Activated T-cell treated with anti-CD3 and anti-CD28 coated beads, Interleukin-2, amount 50 U/mL, for 24 hours (primary cell): Measurements from ENCODE around the gene CUZD1.

Source experiments
- DNase-seq: peaks from one replicate; pipeline ENCODE4 v3.0.0-alpha.2; 2020
- H3K27ac Mint-ChIP-seq: 2 replicates; pipeline ENCODE4 v1.8.0; 2020; ENCODE audit warnings: mild to moderate bottlenecking, mixed read lengths
- H3K27me3 Mint-ChIP-seq: 2 replicates; pipeline ENCODE4 v1.8.0; 2020; ENCODE audit warnings: mixed read lengths
- H3K36me3 Mint-ChIP-seq: 2 replicates; pipeline ENCODE4 v1.8.0; 2020; ENCODE audit warnings: low read depth, mixed read lengths
- H3K4me1 Mint-ChIP-seq: 2 replicates; pipeline ENCODE4 v1.8.0; 2020; ENCODE audit warnings: low read depth, mixed read lengths
- H3K4me3 Mint-ChIP-seq: 2 replicates; pipeline ENCODE4 v1.8.0; 2020; ENCODE audit warnings: mild to moderate bottlenecking, moderate library complexity, mixed read lengths
- H3K9me3 Mint-ChIP-seq: 2 replicates; pipeline ENCODE4 v1.8.0; 2020; ENCODE audit warnings: mixed read lengths

Gene CUZD1

GRCh38 chr10:122812751-122813150 lies 32.9 kb downstream of the CUZD1 start:
- peaks cover 42% of the 10 kb centered on the region for H3K27me3 Mint-ChIP-seq
- no peaks in the 10 kb centered on the region for H3K4me1 Mint-ChIP-seq
- H3K4me3 Mint-ChIP-seq: no peak overlapping the region
- H3K36me3 Mint-ChIP-seq: no peaks in the 10 kb centered on the region
- no peak overlapping the region for H3K27ac Mint-ChIP-seq
- DNase-seq: no peak
- no peaks in the 10 kb centered on the region for H3K9me3 Mint-ChIP-seq

- Mint-ChIP-seq H3K4me1 (no peaks in the 10 kb centered on the region), H3K27ac (no peak overlapping the region), H3K9me3 (no peaks in the 10 kb centered on the region), H3K27me3 (peaks cover 21% of the 10 kb centered on the region), H3K4me3 (no peak overlapping the region), H3K36me3 (no peaks in the 10 kb centered on the region)
- DNase-seq: no peak
Measured at GRCh38 chr10:122802282-122802681, 43.4 kb downstream of the CUZD1 start.

DNA sequence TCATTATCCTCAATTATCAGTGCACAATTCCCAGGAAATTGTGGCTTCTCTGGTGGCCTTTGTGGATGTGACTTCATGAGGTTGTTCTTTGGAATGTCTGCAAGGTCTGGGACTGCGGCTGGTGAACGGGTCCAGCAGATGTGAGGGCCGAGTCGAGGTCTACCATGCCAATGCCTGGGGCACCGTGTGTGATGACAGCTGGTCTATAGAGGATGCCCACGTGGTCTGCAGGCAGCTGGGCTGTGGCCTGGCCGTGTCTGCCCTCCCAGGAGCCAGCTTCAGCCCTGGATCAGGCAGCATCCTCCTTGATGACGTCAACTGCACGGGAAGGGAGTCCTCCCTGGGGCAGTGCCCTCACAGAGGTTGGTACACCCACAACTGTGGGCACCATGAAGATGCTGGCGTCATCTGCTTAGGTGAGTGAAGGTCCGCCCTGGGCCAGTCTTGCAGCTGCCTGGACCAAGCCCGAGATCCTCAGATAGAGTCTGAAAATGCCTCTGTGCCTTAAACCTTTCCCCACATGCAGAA lies 46.9 kb downstream of the CUZD1 start:
- no peaks in the 10 kb centered on the region for H3K4me1 Mint-ChIP-seq
- H3K36me3 Mint-ChIP-seq: no peaks in the 10 kb centered on the region
- H3K27ac Mint-ChIP-seq: no peak overlapping the region
- peaks cover 22% of the 10 kb centered on the region for H3K27me3 Mint-ChIP-seq
- H3K9me3 Mint-ChIP-seq: no peaks in the 10 kb centered on the region
- DNase-seq: no peak
- no peak overlapping the region for H3K4me3 Mint-ChIP-seq

DNA sequence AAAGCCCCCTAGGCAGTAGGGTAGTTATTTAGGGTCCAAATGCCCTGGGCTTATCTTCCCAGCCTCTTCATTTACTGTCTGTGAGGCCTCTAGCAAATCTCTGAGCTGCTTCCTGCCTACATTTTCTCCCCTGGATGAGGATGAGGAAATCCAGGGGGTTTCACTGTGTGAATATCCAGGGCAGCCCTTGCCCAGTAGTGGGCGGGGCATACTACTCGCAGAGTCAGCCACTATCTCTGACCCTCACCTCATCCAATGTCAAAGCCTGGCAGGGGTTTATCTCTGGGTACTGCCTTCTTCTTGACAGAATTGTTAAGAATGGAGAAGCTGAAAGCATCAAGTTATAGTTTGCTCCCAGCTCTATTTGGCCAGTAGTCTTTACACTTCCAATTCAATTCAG lies 48.9 kb downstream of the CUZD1 start:
- Mint-ChIP-seq H3K4me3 (no peak overlapping the region), H3K9me3 (no peaks in the 10 kb centered on the region), H3K27me3 (peaks cover 25% of the 10 kb centered on the region), H3K36me3 (no peaks in the 10 kb centered on the region), H3K4me1 (no peaks in the 10 kb centered on the region), H3K27ac (no peak overlapping the region)
- no peak for DNase-seq

DNA sequence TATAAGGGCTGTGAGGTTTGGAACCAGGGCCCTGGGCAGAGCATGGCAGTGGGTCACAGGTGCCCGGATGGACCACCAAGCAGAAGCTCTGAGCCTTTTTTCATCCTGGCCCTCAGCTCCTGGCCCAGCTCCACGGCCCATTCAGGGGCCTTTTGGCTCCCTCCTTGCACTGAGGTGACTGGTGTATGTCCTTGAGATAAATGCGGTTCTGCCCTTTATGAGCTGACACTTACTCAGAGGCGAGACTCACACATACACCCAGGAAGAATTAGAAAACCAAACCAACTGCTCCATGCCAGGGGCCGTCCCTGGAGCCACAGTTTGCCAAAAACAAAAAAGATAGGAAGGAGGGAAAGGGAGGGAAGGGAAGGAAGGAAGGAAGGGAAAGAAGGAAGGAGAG lies 49.7 kb downstream of the CUZD1 start:
- no peaks in the 10 kb centered on the region for H3K36me3 Mint-ChIP-seq
- no peaks in the 10 kb centered on the region for H3K9me3 Mint-ChIP-seq
- no peaks in the 10 kb centered on the region for H3K4me1 Mint-ChIP-seq
- DNase-seq: no peak
- peaks cover 29% of the 10 kb centered on the region for H3K27me3 Mint-ChIP-seq
- no peak overlapping the region for H3K27ac Mint-ChIP-seq
- H3K4me3 Mint-ChIP-seq: no peak overlapping the region

GRCh38 chr10:122786269-122786668 lies 59.4 kb downstream of the CUZD1 start:
- no peak for DNase-seq
- no peak overlapping the region for H3K4me3 Mint-ChIP-seq
- H3K4me1 Mint-ChIP-seq: no peaks in the 10 kb centered on the region
- peaks cover 2% of the 10 kb centered on the region for H3K9me3 Mint-ChIP-seq
- no peaks in the 10 kb centered on the region for H3K36me3 Mint-ChIP-seq
- H3K27ac Mint-ChIP-seq: no peak overlapping the region
- H3K27me3 Mint-ChIP-seq: peaks cover 20% of the 10 kb centered on the region

GRCh38 chr10:122782911-122783310 lies 62.7 kb downstream of the CUZD1 start:
- DNase-seq: no peak
- Mint-ChIP-seq H3K9me3 (peaks cover 2% of the 10 kb centered on the region), H3K36me3 (no peaks in the 10 kb centered on the region)

More at GRCh38 chr10:122782911-122783310, 62.7 kb downstream of the CUZD1 start:
- no peaks in the 10 kb centered on the region for H3K4me1 Mint-ChIP-seq
- no peak overlapping the region for H3K4me3 Mint-ChIP-seq
- no peak overlapping the region for H3K27ac Mint-ChIP-seq
- H3K27me3 Mint-ChIP-seq: peaks cover 17% of the 10 kb centered on the region
